C4-2B (cell line): ENCODE data around the gene OR13J1.

Experiments
- ZFX ChIP-seq: fragments of 450-650 bp; IDR thresholded peaks from 2 replicates; pipeline ENCODE4 v1.6.1; 2017
- TF ChIP-seq, protein P1 (sequence below): fragments of 450-650 bp; conservative IDR thresholded peaks from 2 replicates; pipeline ENCODE4 v1.5.1; 2017; ENCODE audit warnings: mild to moderate bottlenecking

DNA sequence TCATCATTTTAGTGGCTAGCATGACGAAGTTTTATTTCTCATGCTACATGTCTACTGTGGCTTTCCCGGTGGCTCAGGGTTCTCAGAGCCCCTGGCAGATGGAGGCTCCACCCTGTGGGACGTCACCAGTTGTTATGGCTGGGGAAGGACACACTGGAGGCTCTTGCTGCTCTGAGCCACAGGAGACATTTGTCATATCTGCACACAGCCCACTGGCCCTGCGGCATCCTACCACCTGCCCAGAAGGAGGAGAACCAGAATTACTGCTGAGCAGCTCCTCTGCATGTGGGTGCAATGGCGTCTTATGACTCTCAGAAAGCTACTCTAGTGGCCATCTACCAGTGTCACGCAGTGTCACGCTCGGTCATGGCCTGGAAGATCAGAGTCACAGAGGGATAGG is 6.6 kb downstream of the OR13J1 start:
- TF ChIP-seq, protein P1, sequence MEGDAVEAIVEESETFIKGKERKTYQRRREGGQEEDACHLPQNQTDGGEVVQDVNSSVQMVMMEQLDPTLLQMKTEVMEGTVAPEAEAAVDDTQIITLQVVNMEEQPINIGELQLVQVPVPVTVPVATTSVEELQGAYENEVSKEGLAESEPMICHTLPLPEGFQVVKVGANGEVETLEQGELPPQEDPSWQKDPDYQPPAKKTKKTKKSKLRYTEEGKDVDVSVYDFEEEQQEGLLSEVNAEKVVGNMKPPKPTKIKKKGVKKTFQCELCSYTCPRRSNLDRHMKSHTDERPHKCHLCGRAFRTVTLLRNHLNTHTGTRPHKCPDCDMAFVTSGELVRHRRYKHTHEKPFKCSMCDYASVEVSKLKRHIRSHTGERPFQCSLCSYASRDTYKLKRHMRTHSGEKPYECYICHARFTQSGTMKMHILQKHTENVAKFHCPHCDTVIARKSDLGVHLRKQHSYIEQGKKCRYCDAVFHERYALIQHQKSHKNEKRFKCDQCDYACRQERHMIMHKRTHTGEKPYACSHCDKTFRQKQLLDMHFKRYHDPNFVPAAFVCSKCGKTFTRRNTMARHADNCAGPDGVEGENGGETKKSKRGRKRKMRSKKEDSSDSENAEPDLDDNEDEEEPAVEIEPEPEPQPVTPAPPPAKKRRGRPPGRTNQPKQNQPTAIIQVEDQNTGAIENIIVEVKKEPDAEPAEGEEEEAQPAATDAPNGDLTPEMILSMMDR: no peak
- TF ChIP-seq ZFX: no peak
